ENCODE data around the gene HASPIN. TPM values are rescaled to one million over a fixed set of nuclear protein-coding genes. Genes with fewer than 3 reads are reported as not detected.

The HASPIN gene
- total RNA-seq, 2 experiments from 2014 or later: 27.6 to 31.2 TPM

Other genes starting within 250 kb of the HASPIN start
- gene ASPA, start 247.9 kb upstream of the HASPIN start, total RNA-seq: not detected
- under 1 TPM; 0.10 to 0.27 TPM for gene TRPV3, start 166.1 kb upstream of the HASPIN start, total RNA-seq
- gene TRPV1, start 114.5 kb upstream of the HASPIN start, total RNA-seq: 1 to 10 TPM; 3.1 to 4.3 TPM
- gene SHPK, start 87.7 kb upstream of the HASPIN start, total RNA-seq: 10 to 100 TPM; 11.5 to 12.3 TPM
- gene CTNS, start 87.1 kb upstream of the HASPIN start, total RNA-seq: 10 to 100 TPM; 10.3 TPM
- 10 to 100 TPM; 17.4 to 18.4 TPM for gene TAX1BP3, start 55.3 kb upstream of the HASPIN start, total RNA-seq
- 10 to 100 TPM; 34.8 to 37.3 TPM for gene EMC6, start 55.1 kb upstream of the HASPIN start, total RNA-seq
- 10 to 100 TPM; 33.6 to 39.4 TPM for gene P2RX5, start 27.7 kb upstream of the HASPIN start, total RNA-seq
- gene ITGAE, start 77.3 kb downstream of the HASPIN start, total RNA-seq: 10 to 100 TPM; 18.3 to 20.9 TPM
- gene NCBP3, start 122.3 kb downstream of the HASPIN start, total RNA-seq: 10 to 100 TPM; 43.6 to 43.7 TPM
- gene CAMKK1, start 169.2 kb downstream of the HASPIN start, total RNA-seq: 1 to 10 TPM; 3.4 to 4.0 TPM
- under 1 TPM in 1 of 2 experiments, not detected in 1; 0.12 TPM for gene P2RX1, start 192.6 kb downstream of the HASPIN start, total RNA-seq
- gene ATP2A3, start 240.5 kb downstream of the HASPIN start, total RNA-seq: 100 to 1,000 TPM; 294 to 329 TPM

Measured in activated CD4-positive, alpha-beta T cell treated with anti-CD3 and anti-CD28 coated beads, Interleukin-2, amount 10 ng/mL, durations not matched to agents 7 days and 5 days (primary cell).